ENCODE measurements around the gene CHD6. TPM values are rescaled to one million over a fixed set of nuclear protein-coding genes. Genes with fewer than 3 reads are reported as not detected.

CHD6 gene
- total RNA-seq, 1 donor, result 90.5 TPM

DNA sequence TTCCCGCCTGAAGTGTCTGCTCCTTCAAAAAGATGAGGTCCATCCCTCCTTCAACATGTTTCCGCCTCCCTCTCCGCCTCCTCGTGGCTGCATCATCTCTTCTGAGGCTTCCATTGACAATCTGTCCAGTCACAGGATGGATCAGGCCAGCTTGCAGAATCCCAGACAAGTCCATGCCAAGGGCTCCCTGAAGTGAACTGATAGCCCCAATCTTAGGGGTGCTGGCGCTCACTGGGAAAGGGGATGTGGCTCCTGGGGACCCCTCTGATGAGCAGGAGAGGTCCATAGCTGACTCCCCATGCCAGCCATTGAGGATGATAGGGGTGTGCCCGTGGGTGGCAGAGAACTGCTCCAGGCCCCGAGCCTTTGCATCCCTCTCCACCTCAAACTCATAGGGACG lies 203.0 kb downstream of the CHD6 start:
- no peak overlapping the region for H3K4me3 ChIP-seq (ENCODE audit: low read length)
- no peaks in the 10 kb centered on the region for H3K4me1 ChIP-seq (ENCODE audit: insufficient read depth, low read length)
- H3K9me3 ChIP-seq (ENCODE audit: low read depth, low read length), result no peaks in the 10 kb centered on the region
- no peaks in the 10 kb centered on the region for H3K27me3 ChIP-seq (ENCODE audit: insufficient read depth, low read length)

DNA sequence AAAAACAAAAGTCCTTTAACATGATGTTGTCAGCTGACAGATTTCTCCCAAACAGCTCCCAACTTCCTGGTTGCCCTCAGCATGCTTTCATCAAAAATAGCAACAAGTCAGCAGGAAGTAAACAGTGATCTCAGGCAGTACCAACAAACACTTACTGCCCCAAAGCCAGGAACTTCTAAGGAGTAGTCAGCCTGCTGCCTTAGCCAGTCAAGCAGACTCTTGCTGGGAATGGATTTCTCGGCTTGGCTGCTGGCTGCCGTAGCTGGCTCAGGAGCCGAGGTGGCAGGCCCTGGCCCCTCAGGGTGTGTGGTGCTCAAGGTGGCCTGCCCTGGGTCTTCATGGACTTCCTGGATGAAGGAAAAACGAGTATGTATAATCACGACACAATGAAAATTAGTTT lies 205.0 kb downstream of the CHD6 start:
- H3K4me1 ChIP-seq (ENCODE audit: insufficient read depth, low read length), result peaks cover 12% of the 10 kb centered on the region
- no peaks in the 10 kb centered on the region for H3K9me3 ChIP-seq (ENCODE audit: low read depth, low read length)
- H3K27me3 ChIP-seq (ENCODE audit: insufficient read depth, low read length), result no peaks in the 10 kb centered on the region
- H3K4me3 ChIP-seq (ENCODE audit: low read length), result no peak overlapping the region

DNA sequence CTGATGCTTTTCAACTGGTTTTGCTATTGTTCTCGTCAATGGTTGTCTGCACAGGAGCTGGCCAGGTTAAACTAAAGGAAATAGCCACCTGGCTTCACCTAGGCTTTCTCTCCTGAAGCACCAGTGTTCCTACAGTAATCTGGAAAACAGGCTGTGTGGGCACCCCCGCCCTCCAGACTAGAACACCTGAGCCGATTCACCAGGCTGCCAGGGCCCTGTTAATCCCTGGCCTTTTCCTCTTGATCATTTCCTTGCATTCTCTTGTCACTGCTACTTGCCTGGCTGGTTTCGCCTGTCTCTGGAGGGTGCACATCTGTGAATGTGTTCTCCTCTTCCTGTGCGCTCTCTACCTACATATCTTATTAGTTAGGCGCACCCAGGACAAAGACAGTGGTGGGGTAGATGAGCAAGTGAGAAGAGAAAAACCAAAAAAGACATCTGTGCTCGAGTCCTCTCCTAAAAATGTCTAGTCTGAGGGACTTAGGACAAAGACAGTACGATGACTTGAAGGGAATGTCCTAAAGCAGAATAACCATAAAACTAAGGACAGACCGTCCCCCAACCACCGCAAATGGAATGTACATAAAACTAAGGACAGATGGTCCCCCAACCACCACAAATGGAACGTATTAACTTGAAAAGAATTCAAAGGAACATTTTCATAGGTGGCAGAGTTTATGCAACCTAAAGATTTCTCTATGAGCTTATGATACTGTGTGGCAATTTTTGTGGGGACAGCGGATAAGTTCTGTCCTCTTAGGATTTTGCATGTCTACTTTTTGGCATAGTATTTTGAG lies 205.7 kb downstream of the CHD6 start:
- no peaks in the 10 kb centered on the region for H3K27me3 ChIP-seq (ENCODE audit: insufficient read depth, low read length)
- H3K9me3 ChIP-seq (ENCODE audit: low read depth, low read length), result no peaks in the 10 kb centered on the region

DNA sequence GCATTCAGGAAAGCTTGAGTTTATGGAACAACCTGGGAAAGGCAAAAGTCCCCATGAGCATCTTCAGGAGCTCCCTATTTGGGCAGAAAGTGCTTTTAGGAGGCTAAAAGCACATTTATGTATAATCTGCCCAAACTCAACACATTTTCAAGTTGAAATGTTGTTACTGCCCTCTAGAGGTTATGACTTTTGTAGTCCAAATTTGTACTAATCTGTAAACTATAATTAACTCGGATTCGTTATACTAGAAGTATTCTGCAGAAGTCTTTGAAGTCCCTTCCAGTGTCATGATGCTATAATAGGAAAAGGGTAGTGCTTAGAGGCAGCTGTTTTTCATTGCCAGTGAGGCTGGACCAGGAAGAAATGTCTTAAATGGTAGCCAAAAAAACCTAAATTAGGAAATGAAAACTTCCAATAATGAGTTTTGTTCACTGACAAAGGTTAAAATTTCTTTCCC lies 206.8 kb downstream of the CHD6 start:
- H3K9me3 ChIP-seq (ENCODE audit: low read depth, low read length), result no peaks in the 10 kb centered on the region
- H3K4me1 ChIP-seq (ENCODE audit: insufficient read depth, low read length), result peaks cover 23% of the 10 kb centered on the region
- no peaks in the 10 kb centered on the region for H3K27me3 ChIP-seq (ENCODE audit: insufficient read depth, low read length)
- no peak overlapping the region for H3K4me3 ChIP-seq (ENCODE audit: low read length)

More for the DNA sequence above, 205.7 kb downstream of the CHD6 start:
- H3K4me1 ChIP-seq (ENCODE audit: insufficient read depth, low read length), result peaks cover 17% of the 10 kb centered on the region
- H3K4me3 ChIP-seq (ENCODE audit: low read length), result no peak overlapping the region

DNA sequence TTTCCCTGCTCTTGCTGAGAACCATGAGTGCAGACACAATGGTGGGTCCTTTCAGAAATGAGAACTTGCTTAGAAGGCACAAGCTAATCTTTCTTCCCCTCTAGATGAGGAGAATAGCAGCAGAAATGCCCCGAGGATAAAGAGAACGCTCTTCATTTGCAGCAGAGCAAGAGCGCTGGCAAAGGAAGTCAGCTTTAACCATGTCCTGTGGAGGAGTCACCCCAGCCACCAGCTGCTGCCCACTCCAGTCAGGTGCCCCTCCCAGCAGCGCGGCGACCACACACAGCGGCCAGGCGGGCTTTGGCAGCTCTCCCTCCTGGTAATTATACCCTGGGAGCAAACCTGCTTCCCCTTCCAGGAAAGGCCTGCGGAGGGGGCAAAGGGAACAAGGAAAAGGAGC lies 209.2 kb downstream of the CHD6 start:
- H3K4me3 ChIP-seq (ENCODE audit: low read length), result no peak overlapping the region
- no peaks in the 10 kb centered on the region for H3K9me3 ChIP-seq (ENCODE audit: low read depth, low read length)
- no peaks in the 10 kb centered on the region for H3K27me3 ChIP-seq (ENCODE audit: insufficient read depth, low read length)
- peaks cover 27% of the 10 kb centered on the region for H3K4me1 ChIP-seq (ENCODE audit: insufficient read depth, low read length)

DNA sequence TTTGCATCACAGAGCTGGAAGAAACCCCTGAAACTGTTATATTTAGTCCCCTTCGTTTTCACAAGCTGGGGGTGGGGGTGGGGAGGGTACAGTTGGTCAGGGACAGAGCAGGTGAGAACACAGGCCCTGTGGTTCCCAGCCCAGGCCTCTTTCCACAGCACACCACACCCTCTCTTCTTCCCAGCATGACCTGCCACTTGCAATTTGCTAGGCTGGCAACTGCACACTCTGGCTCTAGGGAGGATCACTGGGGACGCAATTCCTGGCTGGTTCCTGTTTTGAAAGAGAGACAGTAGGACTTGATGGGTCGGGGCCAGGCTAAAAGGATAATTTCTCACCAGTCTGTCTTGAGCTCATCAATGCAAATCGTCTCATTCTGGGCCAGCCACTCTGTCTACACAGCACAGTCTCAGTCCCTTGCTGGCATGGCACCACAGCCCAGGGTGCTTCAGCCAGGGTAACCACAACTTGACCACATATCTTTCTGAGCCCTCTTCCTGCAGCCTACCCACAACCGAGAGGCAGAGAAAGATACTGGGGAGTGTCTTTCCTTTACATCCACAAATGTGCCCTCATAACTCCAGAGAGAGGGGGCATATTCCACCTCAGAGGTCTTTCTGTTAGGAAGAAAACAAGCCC lies 209.9 kb downstream of the CHD6 start:
- Histone ChIP-seq H3K9me3 (ENCODE audit: low read depth, low read length) (no peaks in the 10 kb centered on the region), H3K27me3 (ENCODE audit: insufficient read depth, low read length) (no peaks in the 10 kb centered on the region), H3K4me3 (ENCODE audit: low read length) (no peak overlapping the region), H3K4me1 (ENCODE audit: insufficient read depth, low read length) (peaks cover 27% of the 10 kb centered on the region)

DNA sequence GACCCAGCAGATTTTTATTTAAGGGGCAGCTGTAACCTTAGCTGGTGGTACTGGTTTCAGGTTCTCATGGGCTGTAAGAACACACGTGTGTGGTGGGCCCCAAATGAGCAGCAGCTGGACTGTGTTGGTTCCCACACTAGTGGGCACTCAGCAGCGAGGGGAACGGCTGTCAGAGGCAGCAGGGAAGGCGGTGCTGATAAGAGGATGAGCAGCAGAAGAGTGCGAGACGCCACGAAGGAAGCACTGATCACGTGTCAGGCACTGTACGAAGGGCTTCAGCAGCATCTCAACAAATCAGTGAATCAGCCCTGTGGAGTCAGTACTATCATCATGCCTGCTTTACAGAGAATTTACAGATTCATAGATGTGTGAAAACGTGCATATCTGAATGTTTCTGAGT lies 210.6 kb downstream of the CHD6 start:
- Histone ChIP-seq H3K4me1 (ENCODE audit: insufficient read depth, low read length) (peaks cover 27% of the 10 kb centered on the region), H3K27me3 (ENCODE audit: insufficient read depth, low read length) (no peaks in the 10 kb centered on the region), H3K9me3 (ENCODE audit: low read depth, low read length) (no peaks in the 10 kb centered on the region), H3K4me3 (ENCODE audit: low read length) (no peak overlapping the region)

DNA sequence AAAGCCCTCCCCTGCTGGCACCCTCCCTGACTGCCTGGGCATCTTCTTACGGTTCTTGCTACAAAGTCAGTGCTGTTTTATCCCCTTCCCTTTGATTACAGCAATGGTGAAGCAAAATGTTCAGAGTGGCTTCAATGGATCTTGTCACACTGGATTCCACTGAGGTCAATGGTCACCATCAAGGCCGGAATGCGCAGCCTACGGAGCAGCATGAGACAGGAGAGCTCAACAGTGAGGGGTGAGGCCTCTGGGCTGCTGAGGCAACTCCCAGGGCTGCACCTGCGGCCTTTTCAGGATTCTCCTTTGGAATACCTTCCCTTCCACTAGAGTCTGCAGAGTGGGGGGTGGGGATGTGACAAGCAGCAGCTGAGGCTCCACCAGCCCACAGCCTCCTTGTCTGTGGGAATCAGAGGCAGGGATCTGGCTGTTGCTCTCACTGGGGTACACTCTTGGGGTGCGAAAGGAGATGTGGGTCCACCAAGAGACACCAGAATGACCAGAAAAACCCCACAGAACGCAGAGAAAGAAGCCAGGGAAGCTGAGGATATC lies 211.2 kb downstream of the CHD6 start:
- Histone ChIP-seq H3K4me1 (ENCODE audit: insufficient read depth, low read length) (peaks cover 27% of the 10 kb centered on the region), H3K4me3 (ENCODE audit: low read length) (no peak overlapping the region), H3K27me3 (ENCODE audit: insufficient read depth, low read length) (no peaks in the 10 kb centered on the region), H3K9me3 (ENCODE audit: low read depth, low read length) (no peaks in the 10 kb centered on the region)

DNA sequence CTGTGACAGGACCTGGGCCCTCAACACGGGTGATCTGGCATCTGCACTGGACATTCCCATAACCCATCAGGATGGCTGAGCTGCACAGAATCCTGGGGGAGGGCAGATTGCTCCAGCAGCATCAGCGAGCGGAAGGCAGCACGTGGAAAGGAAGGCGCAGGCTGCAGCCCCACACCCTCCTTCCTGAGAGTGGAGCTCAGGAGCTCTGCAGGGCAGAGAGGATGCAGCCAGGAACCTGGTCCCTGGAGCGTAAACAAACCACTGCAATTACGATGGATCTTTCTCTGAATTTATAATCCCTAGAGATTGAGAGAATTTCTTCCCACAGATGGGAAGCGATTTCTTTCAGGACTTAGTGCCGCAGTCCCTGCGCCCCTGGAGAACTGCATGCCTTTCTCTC lies 211.8 kb downstream of the CHD6 start:
- Histone ChIP-seq H3K27me3 (ENCODE audit: insufficient read depth, low read length) (no peaks in the 10 kb centered on the region), H3K9me3 (ENCODE audit: low read depth, low read length) (no peaks in the 10 kb centered on the region), H3K4me3 (ENCODE audit: low read length) (no peak overlapping the region), H3K4me1 (ENCODE audit: insufficient read depth, low read length) (peaks cover 27% of the 10 kb centered on the region)

DNA sequence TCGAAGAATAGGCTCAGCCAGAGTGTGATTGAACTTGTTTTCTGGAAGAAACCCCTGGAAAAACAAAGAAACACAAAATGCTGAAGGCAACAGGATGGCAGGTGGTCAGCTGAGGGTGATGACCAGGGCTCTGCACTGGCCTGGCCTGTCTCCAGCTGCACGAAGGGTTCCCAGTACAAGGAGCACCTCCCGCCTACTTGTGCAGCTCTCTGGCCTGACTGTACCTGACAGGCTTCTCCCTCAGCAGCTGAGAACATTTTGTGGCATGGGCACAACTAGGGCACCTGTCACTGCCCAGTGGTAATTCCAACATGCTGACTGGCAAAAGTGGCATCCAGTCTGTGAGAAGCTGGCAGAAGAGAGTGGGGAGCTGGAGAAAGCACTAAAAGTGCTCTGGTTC lies 212.7 kb downstream of the CHD6 start:
- Histone ChIP-seq H3K27me3 (ENCODE audit: insufficient read depth, low read length) (no peaks in the 10 kb centered on the region), H3K9me3 (ENCODE audit: low read depth, low read length) (no peaks in the 10 kb centered on the region), H3K4me3 (ENCODE audit: low read length) (no peak overlapping the region), H3K4me1 (ENCODE audit: insufficient read depth, low read length) (peaks cover 27% of the 10 kb centered on the region)

DNA sequence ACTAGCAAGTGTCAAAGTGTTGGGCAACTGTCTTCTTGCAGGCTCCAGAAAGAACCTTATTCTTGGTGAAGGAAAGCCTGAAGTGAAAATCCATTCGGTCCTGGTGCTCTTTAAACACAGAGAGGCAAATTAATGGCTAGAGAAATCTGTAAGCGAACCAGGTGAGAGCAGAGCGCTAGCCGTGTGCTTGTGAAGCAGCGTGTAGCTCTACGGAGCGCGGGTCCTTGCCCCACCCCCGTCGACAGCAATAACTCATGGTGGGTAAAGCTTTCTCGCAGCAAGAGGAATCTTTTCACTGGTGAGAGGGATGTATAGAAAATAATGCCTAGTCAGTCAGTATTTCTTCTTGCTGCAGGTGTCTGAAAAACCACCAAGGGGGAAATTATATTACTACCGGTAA lies 214.6 kb downstream of the CHD6 start:
- no peak overlapping the region for H3K4me3 ChIP-seq (ENCODE audit: low read length)
- H3K4me1 ChIP-seq (ENCODE audit: insufficient read depth, low read length), result peaks cover 19% of the 10 kb centered on the region
- H3K27me3 ChIP-seq (ENCODE audit: insufficient read depth, low read length), result no peaks in the 10 kb centered on the region
- no peaks in the 10 kb centered on the region for H3K9me3 ChIP-seq (ENCODE audit: low read depth, low read length)

DNA sequence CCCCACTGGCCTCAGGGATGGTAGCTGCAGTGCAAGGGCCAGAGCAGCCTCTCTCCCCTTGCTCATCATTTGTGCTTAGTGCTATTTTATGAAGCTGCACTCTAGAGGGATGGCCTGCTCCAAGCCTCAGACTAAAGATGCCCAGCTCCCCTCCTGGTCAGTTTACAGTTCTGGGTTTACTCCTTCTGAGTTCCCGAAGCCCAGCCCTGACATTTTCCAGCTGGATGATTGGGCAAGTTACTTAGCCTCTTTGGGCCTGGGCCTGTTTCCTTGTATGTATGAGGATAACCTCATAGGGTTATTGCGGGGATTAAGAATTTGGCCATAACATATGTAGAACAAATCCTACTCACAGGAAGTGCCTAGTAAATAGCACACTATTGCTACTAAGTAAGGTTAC lies 219.8 kb downstream of the CHD6 start:
- no peaks in the 10 kb centered on the region for H3K4me1 ChIP-seq (ENCODE audit: insufficient read depth, low read length)
- no peaks in the 10 kb centered on the region for H3K9me3 ChIP-seq (ENCODE audit: low read depth, low read length)
- H3K27me3 ChIP-seq (ENCODE audit: insufficient read depth, low read length), result no peaks in the 10 kb centered on the region
- no peak overlapping the region for H3K4me3 ChIP-seq (ENCODE audit: low read length)

DNA sequence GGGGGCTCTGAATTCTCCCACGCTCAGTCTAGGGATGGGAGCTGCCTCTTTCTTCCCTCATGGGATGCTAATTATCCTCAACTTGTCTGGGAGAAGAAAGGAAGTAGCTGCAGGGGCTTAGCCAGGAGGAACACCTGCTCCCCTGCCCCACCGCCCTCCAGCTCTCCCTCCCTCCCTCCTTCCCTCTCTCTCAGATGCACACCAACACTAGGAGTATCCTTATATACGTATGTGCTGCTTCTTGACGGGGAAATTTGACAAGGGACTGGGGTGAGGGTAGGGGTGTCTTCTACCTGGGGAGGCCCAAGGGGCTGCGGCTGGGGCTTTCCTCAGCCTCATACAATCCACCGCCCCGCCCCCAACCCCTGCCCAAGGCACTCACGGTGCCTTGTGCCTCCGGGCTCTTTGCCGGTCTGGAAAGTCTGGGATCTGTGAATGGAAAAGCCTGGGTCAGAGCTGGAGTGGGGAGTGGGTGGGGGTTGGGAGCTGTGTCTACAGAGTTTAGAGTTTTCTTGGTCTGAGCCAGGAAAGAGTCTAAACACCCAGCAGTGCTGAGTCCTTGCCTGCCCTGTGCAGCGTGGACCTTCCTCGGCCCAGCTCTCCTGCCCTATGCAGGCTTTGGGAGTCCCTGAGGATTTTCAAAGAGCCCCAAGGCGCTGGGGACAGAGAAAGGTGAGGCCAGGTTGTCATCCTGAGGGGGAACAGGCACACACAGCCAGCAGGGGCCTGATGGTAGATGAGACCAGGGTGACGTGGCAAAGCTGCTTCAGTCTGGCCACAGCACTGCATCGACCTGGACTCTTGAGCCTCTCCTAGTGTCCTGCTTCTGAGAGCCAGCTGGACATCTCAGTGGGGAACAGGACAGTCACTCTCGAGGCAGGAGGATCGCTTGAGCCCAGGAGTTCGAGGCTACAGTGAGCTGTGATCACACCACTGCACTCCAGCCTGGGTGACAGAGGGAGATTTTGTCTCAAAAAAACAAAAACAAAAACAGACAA lies 222.2 kb downstream of the CHD6 start:
- no peaks in the 10 kb centered on the region for H3K4me1 ChIP-seq (ENCODE audit: insufficient read depth, low read length)
- no peaks in the 10 kb centered on the region for H3K27me3 ChIP-seq (ENCODE audit: insufficient read depth, low read length)

DNA sequence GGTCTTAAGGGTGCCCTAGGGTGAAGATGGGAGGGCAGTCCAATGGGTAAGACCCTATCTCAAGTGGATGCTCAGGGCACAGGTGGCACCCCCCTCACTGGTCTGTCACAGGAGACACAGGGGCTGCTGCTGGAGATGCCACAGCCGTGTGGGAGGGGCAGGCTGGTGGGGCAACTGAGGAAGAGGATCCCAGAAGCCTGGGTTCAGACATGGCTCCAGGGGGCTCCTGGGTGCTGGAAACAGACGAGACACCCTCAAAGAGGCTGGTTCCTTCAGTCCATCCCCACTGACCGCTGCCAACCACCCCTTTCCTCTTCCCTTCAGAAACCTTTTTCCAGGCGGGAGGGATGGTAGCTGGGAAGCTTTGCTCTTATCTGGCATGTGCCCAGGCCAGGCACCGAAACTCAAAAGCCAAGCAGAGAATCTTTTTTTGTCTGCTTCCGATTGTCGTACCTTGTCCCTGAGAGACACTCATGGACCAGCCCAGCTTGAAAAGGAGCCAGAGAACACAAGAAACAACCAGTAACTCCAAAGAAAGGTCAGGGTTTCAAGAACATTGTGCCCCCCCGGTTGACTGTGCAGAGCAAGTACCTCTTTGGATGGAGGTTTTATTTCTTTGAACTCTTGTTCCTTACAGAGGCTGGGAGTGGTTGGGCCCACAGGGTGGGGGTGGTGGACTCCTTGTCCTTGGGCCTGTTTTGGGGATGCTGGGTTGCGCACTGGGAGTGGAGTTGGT lies 223.1 kb downstream of the CHD6 start:
- no peaks in the 10 kb centered on the region for H3K4me1 ChIP-seq (ENCODE audit: insufficient read depth, low read length)
- no peaks in the 10 kb centered on the region for H3K27me3 ChIP-seq (ENCODE audit: insufficient read depth, low read length)
- H3K4me3 ChIP-seq (ENCODE audit: low read length), result no peak overlapping the region
- H3K9me3 ChIP-seq (ENCODE audit: low read depth, low read length), result no peaks in the 10 kb centered on the region

More for the DNA sequence above, 222.2 kb downstream of the CHD6 start:
- no peak overlapping the region for H3K4me3 ChIP-seq (ENCODE audit: low read length)
- no peaks in the 10 kb centered on the region for H3K9me3 ChIP-seq (ENCODE audit: low read depth, low read length)

Measured in mononuclear cell (primary cell).